ENCODE measurements around the gene C1RL. TPM values are rescaled to one million over a fixed set of nuclear protein-coding genes. Genes with fewer than 3 reads are reported as not detected.

The C1RL gene
- total RNA-seq, 1 experiment from 2014 or later: 43.4 TPM

DNA sequence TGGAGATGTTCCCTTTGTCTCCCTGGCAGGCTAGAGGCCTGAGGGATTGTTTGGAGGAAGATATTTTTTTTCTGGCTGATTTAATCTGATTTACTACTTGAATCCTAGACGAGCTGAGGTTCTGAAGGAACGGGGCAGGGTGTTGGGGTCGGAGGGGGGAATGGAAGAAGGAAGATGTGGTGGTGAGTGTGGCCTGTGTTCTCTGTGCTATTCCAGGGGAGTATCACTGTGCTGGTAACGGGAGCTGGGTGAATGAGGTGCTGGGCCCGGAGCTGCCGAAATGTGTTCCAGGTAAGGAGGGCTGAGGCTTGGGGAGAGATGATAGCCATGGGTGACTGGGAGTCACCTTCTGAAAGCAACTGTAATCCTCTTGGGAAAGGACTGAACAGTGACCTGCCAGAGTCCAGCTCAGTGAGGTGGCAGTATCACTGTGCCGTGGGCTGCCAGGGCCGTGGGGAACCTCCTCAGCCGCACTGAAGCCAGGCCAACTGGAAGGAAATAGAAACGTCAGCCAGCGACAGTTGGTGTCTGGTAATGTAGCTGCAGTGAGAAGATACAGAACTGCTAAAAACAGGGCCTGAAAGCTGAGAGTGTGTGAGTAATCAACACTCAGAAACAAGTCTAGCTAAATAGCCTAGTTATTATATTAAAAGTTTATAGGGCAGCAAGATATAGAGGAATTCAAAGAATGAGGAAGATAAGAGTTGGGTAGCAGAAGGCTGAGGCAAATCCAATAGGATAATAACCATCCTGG, 40.6 kb downstream of the C1RL start:
- TF ChIP-seq, protein P1, sequence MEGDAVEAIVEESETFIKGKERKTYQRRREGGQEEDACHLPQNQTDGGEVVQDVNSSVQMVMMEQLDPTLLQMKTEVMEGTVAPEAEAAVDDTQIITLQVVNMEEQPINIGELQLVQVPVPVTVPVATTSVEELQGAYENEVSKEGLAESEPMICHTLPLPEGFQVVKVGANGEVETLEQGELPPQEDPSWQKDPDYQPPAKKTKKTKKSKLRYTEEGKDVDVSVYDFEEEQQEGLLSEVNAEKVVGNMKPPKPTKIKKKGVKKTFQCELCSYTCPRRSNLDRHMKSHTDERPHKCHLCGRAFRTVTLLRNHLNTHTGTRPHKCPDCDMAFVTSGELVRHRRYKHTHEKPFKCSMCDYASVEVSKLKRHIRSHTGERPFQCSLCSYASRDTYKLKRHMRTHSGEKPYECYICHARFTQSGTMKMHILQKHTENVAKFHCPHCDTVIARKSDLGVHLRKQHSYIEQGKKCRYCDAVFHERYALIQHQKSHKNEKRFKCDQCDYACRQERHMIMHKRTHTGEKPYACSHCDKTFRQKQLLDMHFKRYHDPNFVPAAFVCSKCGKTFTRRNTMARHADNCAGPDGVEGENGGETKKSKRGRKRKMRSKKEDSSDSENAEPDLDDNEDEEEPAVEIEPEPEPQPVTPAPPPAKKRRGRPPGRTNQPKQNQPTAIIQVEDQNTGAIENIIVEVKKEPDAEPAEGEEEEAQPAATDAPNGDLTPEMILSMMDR (IDR thresholded peaks at IDR 0.05; ENCODE audit: unreplicated experiment): no peak
- Mint-ChIP-seq H3K4me3 (ENCODE audit: low read depth, unreplicated experiment) (no peak overlapping the region), H3K27me3 (ENCODE audit: unreplicated experiment) (peaks cover 11% of the 10 kb centered on the region), H3K4me1 (ENCODE audit: low read depth, unreplicated experiment) (peaks cover 23% of the 10 kb centered on the region), H3K27ac (ENCODE audit: unreplicated experiment) (no peak overlapping the region), H3K36me3 (ENCODE audit: insufficient read depth, unreplicated experiment) (no peaks in the 10 kb centered on the region), H3K9me3 (ENCODE audit: low read depth, unreplicated experiment) (no peaks in the 10 kb centered on the region)
- no peak for DNase-seq
- intact Hi-C loops (cut with micrococcal nuclease; ENCODE audit: unreplicated experiment): no loop called here
- CTCF ChIA-PET: interaction anchor here (0.9 to 1.2 kb wide), 6 partner anchors 8 to 50 kb away, joined by 3 to 5 read pairs (median 3); partner anchors contain the start of genes C1S and LPCAT3
- BruUV-seq (replicated peaks): no TSS peak

DNA sequence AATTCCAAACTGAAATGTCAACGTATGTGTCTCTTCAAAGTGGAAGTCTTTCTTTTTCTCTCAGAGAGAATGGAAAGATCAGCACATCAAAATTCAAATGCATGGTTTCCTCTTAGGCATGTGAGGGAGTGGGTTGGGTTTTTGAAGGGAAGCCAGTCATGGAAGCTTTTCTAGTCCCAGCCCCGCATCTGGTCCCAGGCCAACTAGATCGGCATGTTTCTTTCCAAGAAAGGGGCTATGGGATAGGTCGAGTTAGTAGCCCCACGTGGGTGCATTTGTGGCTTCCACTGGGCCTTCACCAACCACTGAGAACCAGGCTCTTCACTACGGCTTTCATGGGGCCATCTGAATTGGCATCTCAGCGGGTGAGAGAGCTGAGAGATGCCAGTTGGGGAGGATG, 41.9 kb downstream of the C1RL start:
- no peak overlapping the region for H3K27ac Mint-ChIP-seq (ENCODE audit: unreplicated experiment)
- no peaks in the 10 kb centered on the region for H3K36me3 Mint-ChIP-seq (ENCODE audit: insufficient read depth, unreplicated experiment)
- peaks cover 5% of the 10 kb centered on the region for H3K27me3 Mint-ChIP-seq (ENCODE audit: unreplicated experiment)
- no TSS peak for BruUV-seq (replicated peaks)
- H3K4me3 Mint-ChIP-seq (ENCODE audit: low read depth, unreplicated experiment): no peak overlapping the region
- CTCF ChIA-PET: no interaction called here
- H3K4me1 Mint-ChIP-seq (ENCODE audit: low read depth, unreplicated experiment): peaks cover 23% of the 10 kb centered on the region
- no peak for DNase-seq
- H3K9me3 Mint-ChIP-seq (ENCODE audit: low read depth, unreplicated experiment): no peaks in the 10 kb centered on the region
- intact Hi-C loops (cut with micrococcal nuclease; ENCODE audit: unreplicated experiment): no loop called here
- TF ChIP-seq, protein P1 (IDR thresholded peaks at IDR 0.05; ENCODE audit: unreplicated experiment): no peak

DNA sequence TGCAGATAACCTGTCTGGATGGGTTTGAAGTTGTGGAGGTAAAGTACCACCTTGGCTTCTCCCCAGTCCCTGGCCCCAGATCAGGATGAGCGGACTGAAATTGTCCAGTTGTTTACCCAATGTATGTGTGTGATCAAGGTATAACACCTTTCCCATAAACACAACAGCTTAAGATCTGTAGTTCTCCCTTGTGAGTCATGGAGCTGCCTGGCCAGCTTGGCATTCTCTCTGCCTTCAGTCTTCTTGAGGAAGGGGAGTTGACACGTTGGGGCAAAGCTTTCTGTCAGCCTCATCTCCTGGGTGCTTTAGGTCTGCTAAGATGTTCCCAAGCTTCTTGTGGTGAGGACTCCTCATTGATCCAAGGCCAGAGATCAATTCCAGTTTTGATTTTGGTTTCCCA, 42.4 kb downstream of the C1RL start:
- Mint-ChIP-seq H3K27me3 (ENCODE audit: unreplicated experiment) (peaks cover 4% of the 10 kb centered on the region), H3K4me3 (ENCODE audit: low read depth, unreplicated experiment) (no peak overlapping the region), H3K27ac (ENCODE audit: unreplicated experiment) (no peak overlapping the region), H3K36me3 (ENCODE audit: insufficient read depth, unreplicated experiment) (no peaks in the 10 kb centered on the region), H3K4me1 (ENCODE audit: low read depth, unreplicated experiment) (peaks cover 23% of the 10 kb centered on the region), H3K9me3 (ENCODE audit: low read depth, unreplicated experiment) (no peaks in the 10 kb centered on the region)
- no TSS peak for BruUV-seq (replicated peaks)
- TF ChIP-seq, protein P1 (IDR thresholded peaks at IDR 0.05; ENCODE audit: unreplicated experiment): no peak
- intact Hi-C loops (cut with micrococcal nuclease; ENCODE audit: unreplicated experiment): no loop called here
- CTCF ChIA-PET: no interaction called here
- no peak for DNase-seq

DNA sequence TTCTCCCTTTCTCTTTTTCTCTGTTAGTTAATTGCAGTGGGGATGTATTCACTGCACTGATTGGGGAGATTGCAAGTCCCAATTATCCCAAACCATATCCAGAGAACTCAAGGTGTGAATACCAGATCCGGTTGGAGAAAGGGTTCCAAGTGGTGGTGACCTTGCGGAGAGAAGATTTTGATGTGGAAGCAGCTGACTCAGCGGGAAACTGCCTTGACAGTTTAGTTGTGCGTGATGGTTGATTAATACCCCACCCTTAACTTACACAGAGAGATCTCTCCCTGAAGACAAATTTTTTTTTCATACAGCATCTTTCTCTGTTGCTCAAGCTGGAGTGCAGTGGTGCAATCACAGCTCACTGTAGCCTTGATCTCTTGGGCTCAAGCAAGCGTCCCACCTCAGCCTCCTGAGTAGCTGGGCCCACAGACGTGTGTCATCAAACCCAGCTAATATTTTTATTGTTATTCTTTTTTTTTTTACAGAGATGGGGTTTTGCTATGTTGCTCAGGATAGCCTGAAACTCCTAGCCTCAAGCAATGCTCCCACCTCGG, 43.9 kb downstream of the C1RL start:
- TF ChIP-seq, protein P1 (IDR thresholded peaks at IDR 0.05; ENCODE audit: unreplicated experiment): no peak
- Mint-ChIP-seq H3K27me3 (ENCODE audit: unreplicated experiment) (peaks cover 14% of the 10 kb centered on the region), H3K4me1 (ENCODE audit: low read depth, unreplicated experiment) (peaks cover 32% of the 10 kb centered on the region), H3K36me3 (ENCODE audit: insufficient read depth, unreplicated experiment) (no peaks in the 10 kb centered on the region), H3K9me3 (ENCODE audit: low read depth, unreplicated experiment) (no peaks in the 10 kb centered on the region), H3K4me3 (ENCODE audit: low read depth, unreplicated experiment) (no peak overlapping the region), H3K27ac (ENCODE audit: unreplicated experiment) (no peak overlapping the region)
- no peak for DNase-seq
- BruUV-seq (replicated peaks): no TSS peak
- intact Hi-C loops (cut with micrococcal nuclease; ENCODE audit: unreplicated experiment): no loop called here
- CTCF ChIA-PET: interaction anchor here (0.6 kb wide), 1 partner anchor 1551 kb away, joined by 3 read pairs; no protein-coding TSS in a partner anchor
